ENCODE data around the gene SPATA17. TPM values are rescaled to one million over a fixed set of nuclear protein-coding genes. Genes with fewer than 3 reads are reported as not detected.

The SPATA17 gene
- total and polyA plus RNA-seq, 2 experiments from 2014 or later = 0.43 to 1.3 TPM

GRCh38 chr1:217885181-217885580 is 254.0 kb downstream of the SPATA17 start:
- Histone ChIP-seq H2AFZ (no peak overlapping the region), H4K20me1 (ENCODE audit: insufficient read depth) (no peaks in the 10 kb centered on the region), H3K9me3 (ENCODE audit: low read depth) (no peaks in the 10 kb centered on the region), H3K27me3 (replicated peaks; ENCODE audit: insufficient read depth) (no peaks in the 10 kb centered on the region), H3K27ac (no peak overlapping the region), H3K9me2 (ENCODE audit: insufficient read depth) (no peaks in the 10 kb centered on the region), H3K36me3 (ENCODE audit: low read depth) (no peaks in the 10 kb centered on the region), H3K4me1 (ENCODE audit: insufficient read depth) (no peaks in the 10 kb centered on the region), H3K79me2 (ENCODE audit: insufficient read depth) (no peaks in the 10 kb centered on the region), H3F3A (ENCODE audit: insufficient read depth) (no peaks in the 10 kb centered on the region), H3K4me3 (no peak overlapping the region), H3K4me2 (ENCODE audit: unreplicated experiment) (no peak overlapping the region), H3K9ac (no peak overlapping the region)
- TF ChIP-seq EZH2phosphoT487 (IDR thresholded peaks at IDR 0.05; ENCODE audit: insufficient read depth, low read depth) (no peak), EZH2 (IDR thresholded peaks at IDR 0.05; ENCODE audit: insufficient read depth, poor library complexity, severe bottlenecking) (no peak)
- WGBS, 2 experiments (ENCODE audit: low coverage in 1 of 2, low lambda C conversion rate in 2 of 2, missing lambda C conversion rate in 2 of 2) = 21 to 28% methylated on average over 3 of the region's 3 CpGs
- no peak for DNase-seq
- in situ Hi-C loops (cut with MboI) = no loop called here

GRCh38 chr1:217888328-217888727 is 257.2 kb downstream of the SPATA17 start:
- no peaks in the 10 kb centered on the region for H3F3A ChIP-seq (ENCODE audit: insufficient read depth)
- no peaks in the 10 kb centered on the region for H3K79me2 ChIP-seq (ENCODE audit: insufficient read depth)
- no peaks in the 10 kb centered on the region for H3K9me2 ChIP-seq (ENCODE audit: insufficient read depth)
- no peak overlapping the region for H3K9ac ChIP-seq
- no peaks in the 10 kb centered on the region for H3K27me3 ChIP-seq (replicated peaks; ENCODE audit: insufficient read depth)
- no peaks in the 10 kb centered on the region for H3K9me3 ChIP-seq (ENCODE audit: low read depth)
- H2AFZ ChIP-seq = no peak overlapping the region
- no peaks in the 10 kb centered on the region for H3K4me1 ChIP-seq (ENCODE audit: insufficient read depth)
- in situ Hi-C loops (cut with MboI) = no loop called here
- TF ChIP-seq EZH2phosphoT487 (IDR thresholded peaks at IDR 0.05; ENCODE audit: insufficient read depth, low read depth) (no peak), EZH2 (IDR thresholded peaks at IDR 0.05; ENCODE audit: insufficient read depth, poor library complexity, severe bottlenecking) (no peak)
- DNase-seq = no peak
- WGBS, 2 experiments (ENCODE audit: low coverage in 1 of 2, low lambda C conversion rate in 2 of 2, missing lambda C conversion rate in 2 of 2) = 16 to 18% methylated on average over 2 of the region's 2 CpGs
- H3K4me2 ChIP-seq (ENCODE audit: unreplicated experiment) = no peak overlapping the region
- no peak overlapping the region for H3K4me3 ChIP-seq
- H4K20me1 ChIP-seq (ENCODE audit: insufficient read depth) = no peaks in the 10 kb centered on the region
- H3K27ac ChIP-seq = no peak overlapping the region
- no peaks in the 10 kb centered on the region for H3K36me3 ChIP-seq (ENCODE audit: low read depth)

DNA sequence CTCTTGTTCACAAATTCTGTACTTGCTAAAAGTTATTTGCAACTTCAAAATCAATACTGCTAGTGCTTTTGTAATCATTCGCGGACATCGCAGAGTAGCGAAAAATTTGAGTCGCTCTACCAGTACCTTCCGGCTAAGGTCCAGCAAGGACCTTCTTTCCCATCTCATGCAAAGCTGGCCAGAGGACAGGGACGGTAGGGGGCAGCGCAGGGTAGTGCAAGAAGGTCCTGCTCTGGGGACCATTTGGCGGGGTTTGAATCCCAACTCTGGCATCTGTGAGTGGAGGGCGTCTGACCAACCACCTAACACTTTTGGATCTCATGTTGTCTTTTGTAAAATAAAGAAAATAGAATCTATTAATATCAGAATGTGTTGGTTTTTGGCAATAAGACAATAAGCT is 258.3 kb downstream of the SPATA17 start:
- no peak overlapping the region for H3K27ac ChIP-seq
- DNase-seq = peak; percentile 4
- no peaks in the 10 kb centered on the region for H3K27me3 ChIP-seq (replicated peaks; ENCODE audit: insufficient read depth)
- 50 to 52% methylated on average over 10 of the region's 10 CpGs for WGBS, 2 experiments (ENCODE audit: low coverage in 1 of 2, low lambda C conversion rate in 2 of 2, missing lambda C conversion rate in 2 of 2)
- no peak overlapping the region for H3K9ac ChIP-seq
- H3K4me2 ChIP-seq (ENCODE audit: unreplicated experiment) = no peak overlapping the region
- TF ChIP-seq EZH2phosphoT487 (IDR thresholded peaks at IDR 0.05; ENCODE audit: insufficient read depth, low read depth) = no peak
- no peak for TF ChIP-seq EZH2 (IDR thresholded peaks at IDR 0.05; ENCODE audit: insufficient read depth, poor library complexity, severe bottlenecking)
- no peaks in the 10 kb centered on the region for H3K9me3 ChIP-seq (ENCODE audit: low read depth)
- no peaks in the 10 kb centered on the region for H3F3A ChIP-seq (ENCODE audit: insufficient read depth)
- H3K79me2 ChIP-seq (ENCODE audit: insufficient read depth) = no peaks in the 10 kb centered on the region
- in situ Hi-C loops (cut with MboI) = no loop called here
- no peak overlapping the region for H3K4me3 ChIP-seq
- H3K4me1 ChIP-seq (ENCODE audit: insufficient read depth) = no peaks in the 10 kb centered on the region
- H4K20me1 ChIP-seq (ENCODE audit: insufficient read depth) = no peaks in the 10 kb centered on the region
- no peaks in the 10 kb centered on the region for H3K36me3 ChIP-seq (ENCODE audit: low read depth)
- no peaks in the 10 kb centered on the region for H3K9me2 ChIP-seq (ENCODE audit: insufficient read depth)
- no peak overlapping the region for H2AFZ ChIP-seq

GRCh38 chr1:217891966-217892365 is 260.8 kb downstream of the SPATA17 start:
- no peaks in the 10 kb centered on the region for H3K9me2 ChIP-seq (ENCODE audit: insufficient read depth)
- no peaks in the 10 kb centered on the region for H3K4me1 ChIP-seq (ENCODE audit: insufficient read depth)
- in situ Hi-C loops (cut with MboI) = no loop called here
- H2AFZ ChIP-seq = no peak overlapping the region
- H3K27me3 ChIP-seq (replicated peaks; ENCODE audit: insufficient read depth) = no peaks in the 10 kb centered on the region
- WGBS, 2 experiments (ENCODE audit: low coverage in 1 of 2, low lambda C conversion rate in 2 of 2, missing lambda C conversion rate in 2 of 2) = 25 to 39% methylated on average over 2 of the region's 2 CpGs
- no peaks in the 10 kb centered on the region for H3F3A ChIP-seq (ENCODE audit: insufficient read depth)
- no peaks in the 10 kb centered on the region for H4K20me1 ChIP-seq (ENCODE audit: insufficient read depth)
- H3K27ac ChIP-seq = no peak overlapping the region
- TF ChIP-seq EZH2 (IDR thresholded peaks at IDR 0.05; ENCODE audit: insufficient read depth, poor library complexity, severe bottlenecking) = no peak
- H3K79me2 ChIP-seq (ENCODE audit: insufficient read depth) = no peaks in the 10 kb centered on the region
- H3K4me2 ChIP-seq (ENCODE audit: unreplicated experiment) = no peak overlapping the region
- H3K9ac ChIP-seq = no peak overlapping the region
- no peak for DNase-seq
- H3K9me3 ChIP-seq (ENCODE audit: low read depth) = no peaks in the 10 kb centered on the region
- H3K36me3 ChIP-seq (ENCODE audit: low read depth) = no peaks in the 10 kb centered on the region
- no peak overlapping the region for H3K4me3 ChIP-seq

- Histone ChIP-seq H3K9ac (no peak overlapping the region), H3K9me2 (ENCODE audit: insufficient read depth) (no peaks in the 10 kb centered on the region), H4K20me1 (ENCODE audit: insufficient read depth) (no peaks in the 10 kb centered on the region), H3K9me3 (ENCODE audit: low read depth) (no peaks in the 10 kb centered on the region), H3K4me3 (no peak overlapping the region), H3K27me3 (replicated peaks; ENCODE audit: insufficient read depth) (no peaks in the 10 kb centered on the region), H3K4me1 (ENCODE audit: insufficient read depth) (no peaks in the 10 kb centered on the region), H3K36me3 (ENCODE audit: low read depth) (no peaks in the 10 kb centered on the region), H3K79me2 (ENCODE audit: insufficient read depth) (no peaks in the 10 kb centered on the region), H3K4me2 (ENCODE audit: unreplicated experiment) (no peak overlapping the region), H3F3A (ENCODE audit: insufficient read depth) (no peaks in the 10 kb centered on the region), H3K27ac (no peak overlapping the region), H2AFZ (no peak overlapping the region)
- peak; percentile 10 for DNase-seq
- 19 to 30% methylated on average over 3 of the region's 3 CpGs for WGBS, 2 experiments (ENCODE audit: low coverage in 1 of 2, low lambda C conversion rate in 2 of 2, missing lambda C conversion rate in 2 of 2)
- TF ChIP-seq EZH2 (IDR thresholded peaks at IDR 0.05; ENCODE audit: insufficient read depth, poor library complexity, severe bottlenecking) (no peak), EZH2phosphoT487 (IDR thresholded peaks at IDR 0.05; ENCODE audit: insufficient read depth, low read depth) (no peak)
- in situ Hi-C loops (cut with MboI) = no loop called here
Observed at GRCh38 chr1:217892750-217893149, 261.6 kb downstream of the SPATA17 start.
